SHP77 treated with DMSO at 0.1 percent for 48 hours (cell line): ENCODE results near the gene TACR2.
"Not testable (repeated sequence)": the region's sequence is repeated elsewhere in the genome, so short reads cannot be mapped to it uniquely, and the experiment has no call there.

Experiments
- DNase-seq: peaks from one replicate; lab custom pipeline; 2025; lab: John Stamatoyannopoulos, UW

Gene TACR2

GRCh38 chr10:69450395-69450794 lies 33.7 kb upstream of the TACR2 start:
- not testable (repeated sequence) for DNase-seq

GRCh38 chr10:69449841-69450240 lies 33.1 kb upstream of the TACR2 start:
- DNase-seq: peak; percentile 16

- no peak for DNase-seq
Measured at GRCh38 chr10:69446650-69447151, 30.0 kb upstream of the TACR2 start.

- no peak for DNase-seq
Measured at GRCh38 chr10:69446229-69446628, 29.5 kb upstream of the TACR2 start.

GRCh38 chr10:69445041-69445440 lies 28.3 kb upstream of the TACR2 start:
- DNase-seq: no peak

- no peak for DNase-seq
Measured at GRCh38 chr10:69443354-69443753, 26.6 kb upstream of the TACR2 start.

GRCh38 chr10:69439813-69440506 lies 23.2 kb upstream of the TACR2 start:
- no peak for DNase-seq

- no peak for DNase-seq
Measured at GRCh38 chr10:69439350-69439739, 22.6 kb upstream of the TACR2 start.

- DNase-seq: no peak
Measured at GRCh38 chr10:69438536-69439349, 22.0 kb upstream of the TACR2 start.

GRCh38 chr10:69437321-69438259 lies 20.9 kb upstream of the TACR2 start:
- no peak for DNase-seq

GRCh38 chr10:69435966-69436520 lies 19.3 kb upstream of the TACR2 start:
- no peak for DNase-seq

GRCh38 chr10:69434926-69435325 lies 18.2 kb upstream of the TACR2 start:
- DNase-seq: no peak

GRCh38 chr10:69434169-69434568 lies 17.5 kb upstream of the TACR2 start:
- no peak for DNase-seq

- DNase-seq: no peak
Measured at GRCh38 chr10:69428165-69428564, 11.4 kb upstream of the TACR2 start.

GRCh38 chr10:69426376-69426727 lies 9.6 kb upstream of the TACR2 start:
- no peak for DNase-seq

- DNase-seq: no peak
Measured at GRCh38 chr10:69425511-69426298, 9.0 kb upstream of the TACR2 start.

GRCh38 chr10:69425041-69425440 lies 8.3 kb upstream of the TACR2 start:
- no peak for DNase-seq

GRCh38 chr10:69422676-69423075 lies 6.0 kb upstream of the TACR2 start:
- DNase-seq: no peak

GRCh38 chr10:69421611-69422308 lies 5.0 kb upstream of the TACR2 start:
- peak; percentile 37 for DNase-seq

- no peak for DNase-seq
Measured at GRCh38 chr10:69419744-69420126, 3.0 kb upstream of the TACR2 start.
